Measurements from ENCODE around the gene OR1D5.

- no peak for TF ChIP-seq CTCF (conservative IDR thresholded peaks at IDR 0.05; ENCODE audit: low read depth, low read length)
- no peak for TF ChIP-seq EZH2 (IDR thresholded peaks at IDR 0.05; ENCODE audit: borderline replicate concordance, low read depth, low read length, poor library complexity, severe bottlenecking)
Observed at GRCh38 chr17:3027786-3028532, 35.4 kb downstream of the OR1D5 start.

Measured in A673 (cell line).